Keratinocyte (primary cell): ENCODE results near the gene C22orf39. TPM values are rescaled to one million over a fixed set of nuclear protein-coding genes. Genes with fewer than 3 reads are reported as not detected.

Experiments
- DNase-seq: peaks from one replicate; pipeline ENCODE4 v3.0.0-alpha.2; 2011; ENCODE audit warnings: low read depth, missing footprints, low spot score
- FAIRE-seq: peaks from 2 replicates; lab custom pipeline; 2011; peaks lifted over from hg19 to GRCh38; lab: Jason Lieb, UNC
- H2AFZ ChIP-seq: 2 replicates; pipeline ENCODE4 v1.6.0; 2012; ENCODE audit warnings: low read length, control low read depth, inconsistent platforms; ENCODE audit not compliant: control insufficient read depth
- H3K27ac ChIP-seq: 2 replicates; pipeline ENCODE4 v1.5.1; 2011; ENCODE audit warnings: low read length; ENCODE audit not compliant: control insufficient read depth, insufficient read depth
- H3K27me3 ChIP-seq: 3 replicates; pipeline ENCODE4 v1.6.0; 2011; ENCODE audit warnings: low read length; ENCODE audit not compliant: control insufficient read depth, insufficient read depth; ENCODE audit errors: extremely low read depth
- H3K36me3 ChIP-seq, 2 experiments: 2 replicates in 1 of 2; 3 replicates in 1 of 2; pipeline ENCODE4 v1.5.1; 2011; ENCODE audit warnings: low read length in 2 of 2, mild to moderate bottlenecking in 1 of 2; ENCODE audit not compliant: control insufficient read depth in 2 of 2, insufficient read depth in 2 of 2; ENCODE audit errors: extremely low read depth in 1 of 2
- H3K4me1 ChIP-seq: 3 replicates; pipeline ENCODE4 v1.5.1; 2011; ENCODE audit warnings: low read length; ENCODE audit not compliant: control insufficient read depth, insufficient read depth; ENCODE audit errors: extremely low read depth
- H3K4me2 ChIP-seq: 3 replicates; pipeline ENCODE4 v1.6.0; 2011; ENCODE audit warnings: low read depth, low read length; ENCODE audit not compliant: control insufficient read depth, insufficient read depth; ENCODE audit errors: extremely low read depth
- H3K4me3 ChIP-seq, 3 experiments: fragments of 200-600 bp in 1 of 3; sonication (generic) in 1 of 3; 2 replicates in 2 of 3; 3 replicates in 1 of 3; pipeline ENCODE4 v1.5.1; 2011 to 2016; ENCODE audit warnings: low read length in 3 of 3, mild to moderate bottlenecking in 3 of 3, control low read depth in 2 of 3, inconsistent platforms in 1 of 3, low read depth in 1 of 3, mixed read lengths in 1 of 3, mixed run types in 1 of 3, moderate library complexity in 1 of 3; ENCODE audit not compliant: control insufficient read depth in 2 of 3, insufficient read depth in 2 of 3; ENCODE audit errors: extremely low read depth in 1 of 3
- H3K79me2 ChIP-seq: 2 replicates; pipeline ENCODE4 v1.6.0; 2012; ENCODE audit warnings: low read length; ENCODE audit not compliant: control insufficient read depth, insufficient read depth
- H3K9ac ChIP-seq: 3 replicates; pipeline ENCODE4 v1.6.0; 2011; ENCODE audit warnings: low read length; ENCODE audit not compliant: control insufficient read depth, insufficient read depth; ENCODE audit errors: extremely low read depth
- H3K9me1 ChIP-seq: 3 replicates; pipeline ENCODE4 v1.6.0; 2011; ENCODE audit warnings: low read length; ENCODE audit not compliant: control insufficient read depth, insufficient read depth; ENCODE audit errors: extremely low read depth
- H3K9me3 ChIP-seq: 2 replicates; pipeline ENCODE4 v1.5.1; 2012; ENCODE audit warnings: low read depth, low read length; ENCODE audit not compliant: control insufficient read depth
- H4K20me1 ChIP-seq: 3 replicates; pipeline ENCODE4 v1.6.0; 2011; ENCODE audit warnings: low read length; ENCODE audit not compliant: control insufficient read depth, insufficient read depth; ENCODE audit errors: extremely low read depth
- CTCF ChIP-seq, 3 experiments: IDR thresholded peaks in 1 of 3; conservative IDR thresholded peaks in 1 of 3; optimal IDR thresholded peaks in 1 of 3; 2 replicates in 2 of 3; 3 replicates in 1 of 3; pipeline versions ENCODE3 to v1.5.1; 2011; ENCODE audit warnings: low read length in 3 of 3, mild to moderate bottlenecking in 3 of 3, moderate library complexity in 2 of 3, control low read depth in 1 of 3, inconsistent platforms in 1 of 3; ENCODE audit not compliant: insufficient read depth in 2 of 3; ENCODE audit errors: extremely low read depth in 1 of 3
- EZH2 ChIP-seq: IDR thresholded peaks from one replicate; pipeline ENCODE4 v1.6.1; 2012; ENCODE audit warnings: inconsistent platforms, mild to moderate bottlenecking, low read length, moderate library complexity
- dilution Hi-C: fragments of 300-500 bp; cut with MboI; formaldehyde crosslinking; loops from one replicate; pipeline ENCODE4 v1.7.0; 2020; ENCODE audit warnings: low sequenced_read_pairs; ENCODE audit not compliant: extremely low pct_ligation_motif_present
- polyA plus RNA-seq, 5 experiments: library from polyadenylated mRNA; depleted of rRNA in 3 of 5; stranded (reverse) in 3 of 5; stranded (forward) in 1 of 5; unstranded in 1 of 5; fragments of >200 nt; gene quantifications; 1 replicate in 1 of 5; 2 replicates in 3 of 5; 3 replicates in 1 of 5; pipeline versions ENCODE4 v1.2.1 to v1.2.3, GENCODE V29; 2011 to 2012; ENCODE audit warnings: missing spikeins in 2 of 5, low read depth in 1 of 5, low replicate concordance in 1 of 5

C22orf39 gene
- polyA plus RNA-seq, 1 donor (not counting 4 experiments of a cell fraction or from before 2014, with no cell fraction given) = 13.8 TPM

GRCh38 chr22:19467912-19468311 lies 20.4 kb upstream of the C22orf39 start:
- no peak overlapping the region for H3K4me2 ChIP-seq
- DNase-seq (no peak), FAIRE-seq (no peak)
- peaks cover 62 to 63% of the 10 kb centered on the region in 2 experiments for H3K36me3 ChIP-seq
- dilution Hi-C loops = loop anchor here (10.0 kb wide), 1 partner anchor 57 kb away; the partner anchor contains the start of gene CLDN5
- no peak for TF ChIP-seq CTCF (optimal IDR thresholded peaks at IDR 0.05 in 1 of 3, IDR thresholded peaks at IDR 0.05 in 1 of 3, conservative IDR thresholded peaks at IDR 0.05 in 1 of 3; ENCODE audit: extremely low read depth in 1 of 3, insufficient read depth in 2 of 3, low read length in 3 of 3)
- no peak for TF ChIP-seq EZH2
- H3K79me2 ChIP-seq = peaks cover 5% of the 10 kb centered on the region
- H3K4me1 ChIP-seq = no peaks in the 10 kb centered on the region
- no peak overlapping the region for H2AFZ ChIP-seq
- no peaks in the 10 kb centered on the region for H3K27me3 ChIP-seq
- no peak overlapping the region for H3K4me3 ChIP-seq
- H3K9me3 ChIP-seq = no peaks in the 10 kb centered on the region
- H3K9me1 ChIP-seq = no peaks in the 10 kb centered on the region
- no peak overlapping the region for H3K9ac ChIP-seq
- no peak overlapping the region for H3K27ac ChIP-seq
- H4K20me1 ChIP-seq = no peaks in the 10 kb centered on the region

- Histone ChIP-seq H3K27me3 (no peaks in the 10 kb centered on the region), H4K20me1 (no peaks in the 10 kb centered on the region), H3K27ac (no peak overlapping the region), H3K9me1 (no peaks in the 10 kb centered on the region), H3K4me2 (no peak overlapping the region), H3K4me1 (no peaks in the 10 kb centered on the region), H3K36me3 (peaks cover 57 to 58% of the 10 kb centered on the region in 2 experiments), H2AFZ (no peak overlapping the region), H3K4me3 (no peak overlapping the region), H3K79me2 (peaks cover 5% of the 10 kb centered on the region), H3K9ac (no peak overlapping the region), H3K9me3 (no peaks in the 10 kb centered on the region)
- no peak for TF ChIP-seq CTCF (optimal IDR thresholded peaks at IDR 0.05 in 1 of 3, IDR thresholded peaks at IDR 0.05 in 1 of 3, conservative IDR thresholded peaks at IDR 0.05 in 1 of 3; ENCODE audit: extremely low read depth in 1 of 3, insufficient read depth in 2 of 3, low read length in 3 of 3)
- TF ChIP-seq EZH2 = no peak
- DNase-seq = no peak
- dilution Hi-C loops = loop anchor here (10.0 kb wide), 1 partner anchor 58 kb away; the partner anchor contains the start of gene CLDN5
- no peak for FAIRE-seq
Measured at GRCh38 chr22:19466848-19467752, 19.6 kb upstream of the C22orf39 start.
